NT2/D1 (cell line): ENCODE results near the gene TEX22.

Experiments used
- DNase-seq: peaks from one replicate; pipeline ENCODE4 v3.0.0-alpha.2; 2011; ENCODE audit warnings: low read depth, low spot score
- H3K27me3 ChIP-seq: 2 replicates; pipeline ENCODE4 v1.6.0; 2011; ENCODE audit warnings: mild to moderate bottlenecking; ENCODE audit not compliant: insufficient read length, insufficient read depth
- H3K36me3 ChIP-seq: 2 replicates; pipeline ENCODE4 v1.6.1; 2011; ENCODE audit warnings: mild to moderate bottlenecking, low read length, mixed read lengths; ENCODE audit not compliant: insufficient read depth, insufficient read length
- H3K4me1 ChIP-seq: 2 replicates; pipeline ENCODE4 v1.5.1; 2011; ENCODE audit not compliant: insufficient read depth, insufficient read length
- H3K4me3 ChIP-seq: 2 replicates; pipeline ENCODE4 v1.5.1; 2011; ENCODE audit warnings: low read depth; ENCODE audit not compliant: insufficient read length
- H3K9ac ChIP-seq: 2 replicates; pipeline ENCODE4 v1.6.0; 2011; ENCODE audit warnings: low read depth; ENCODE audit not compliant: insufficient read length
- H3K9me3 ChIP-seq: 2 replicates; pipeline ENCODE4 v1.5.1; 2011; ENCODE audit warnings: mild to moderate bottlenecking, low read length; ENCODE audit not compliant: insufficient read depth
- SUZ12 ChIP-seq: IDR thresholded peaks from 2 replicates; pipeline ENCODE4 v1.6.1; 2011; ENCODE audit not compliant: insufficient read length, insufficient read depth; ENCODE audit errors: extremely low read depth
- YY1 ChIP-seq: IDR thresholded peaks from 2 replicates; pipeline ENCODE4 v1.6.1; 2011; ENCODE audit not compliant: insufficient read length, insufficient read depth
- ZNF274 ChIP-seq: IDR thresholded peaks from 2 replicates; pipeline ENCODE4 v1.6.1; 2011; ENCODE audit warnings: mild to moderate bottlenecking, low read depth, low read length

The TEX22 gene

GRCh38 chr14:105440554-105440900 is 42.2 kb downstream of the TEX22 start:
- Histone ChIP-seq H3K4me3 (no peak overlapping the region), H3K9me3 (no peaks in the 10 kb centered on the region), H3K4me1 (no peaks in the 10 kb centered on the region), H3K27me3 (no peaks in the 10 kb centered on the region), H3K9ac (no peak overlapping the region), H3K36me3 (peaks cover 76% of the 10 kb centered on the region)
- TF ChIP-seq YY1 = no peak
- no peak for TF ChIP-seq SUZ12
- no peak for TF ChIP-seq ZNF274
- DNase-seq = no peak

DNA sequence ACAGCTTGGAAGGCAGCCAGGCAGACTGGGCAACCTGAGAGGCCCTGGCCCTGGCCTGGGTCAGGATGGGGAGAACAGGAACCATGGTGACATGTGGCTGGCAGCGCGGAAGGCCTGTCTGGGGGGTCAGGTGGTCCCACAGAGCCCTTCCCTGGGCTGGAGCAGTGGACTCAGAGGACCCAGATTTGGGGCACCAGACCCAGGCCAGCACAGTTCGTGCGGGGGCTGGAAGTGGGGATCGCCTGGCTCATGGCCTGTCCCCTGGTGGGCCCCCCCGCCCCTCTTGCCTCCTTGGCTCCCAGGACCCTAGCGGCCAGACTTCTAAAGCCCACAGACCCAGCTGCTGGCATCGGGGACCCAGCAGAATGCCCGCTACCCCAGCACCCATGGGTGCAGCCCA is 42.7 kb downstream of the TEX22 start:
- H3K27me3 ChIP-seq = no peaks in the 10 kb centered on the region
- no peaks in the 10 kb centered on the region for H3K9me3 ChIP-seq
- peaks cover 77% of the 10 kb centered on the region for H3K36me3 ChIP-seq
- H3K4me1 ChIP-seq = no peaks in the 10 kb centered on the region
- no peak for TF ChIP-seq SUZ12
- no peak overlapping the region for H3K4me3 ChIP-seq
- DNase-seq = no peak
- no peak overlapping the region for H3K9ac ChIP-seq

DNA sequence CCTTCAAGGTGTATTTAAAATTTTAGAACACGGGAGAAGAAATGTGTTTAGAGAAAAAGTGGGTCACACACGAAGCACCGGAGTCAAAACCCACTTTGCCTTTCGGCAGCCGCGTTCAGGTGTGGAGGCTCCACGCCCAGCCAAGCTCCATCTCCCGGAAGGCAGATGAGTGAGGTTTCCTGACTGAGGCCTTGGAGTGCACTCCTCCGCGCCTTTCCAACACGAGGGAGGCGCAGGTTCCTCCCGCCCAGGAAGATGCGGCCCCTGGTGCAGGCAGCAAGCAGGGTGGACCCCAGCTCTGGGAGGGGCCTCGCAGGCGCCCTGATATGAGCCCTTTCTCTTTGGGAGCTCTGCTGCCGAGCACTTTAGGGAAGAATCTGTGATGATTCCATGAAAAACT is 43.8 kb downstream of the TEX22 start:
- peaks cover 76% of the 10 kb centered on the region for H3K36me3 ChIP-seq
- no peak overlapping the region for H3K9ac ChIP-seq
- no peak overlapping the region for H3K4me3 ChIP-seq
- no peak for DNase-seq
- TF ChIP-seq SUZ12 = no peak
- TF ChIP-seq ZNF274 = no peak
- no peak for TF ChIP-seq YY1
- H3K4me1 ChIP-seq = peaks cover 3% of the 10 kb centered on the region
- H3K27me3 ChIP-seq = no peaks in the 10 kb centered on the region
- H3K9me3 ChIP-seq = no peaks in the 10 kb centered on the region

DNA sequence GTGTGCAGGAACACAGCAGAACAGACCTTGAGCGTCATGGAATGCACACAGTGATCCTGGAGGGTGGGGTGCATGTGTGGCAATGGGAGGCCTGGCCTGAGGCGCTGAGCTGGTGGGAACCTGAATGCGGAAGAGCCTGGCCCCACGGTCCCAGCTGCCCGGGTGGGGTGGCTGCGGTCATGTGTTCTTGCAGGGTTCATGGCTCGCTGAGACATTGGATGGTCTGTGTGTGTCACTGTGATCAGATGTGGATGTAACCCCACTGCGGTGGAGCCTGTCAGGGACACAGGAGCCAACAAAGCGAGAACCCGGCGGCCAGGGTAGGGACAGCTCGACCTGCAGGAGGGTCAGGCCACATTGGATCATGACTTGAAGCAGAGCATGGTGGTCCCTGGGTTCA is 44.5 kb downstream of the TEX22 start:
- H3K27me3 ChIP-seq = no peaks in the 10 kb centered on the region
- no peak for TF ChIP-seq ZNF274
- TF ChIP-seq SUZ12 = no peak
- no peak for TF ChIP-seq YY1

GRCh38 chr14:105444859-105445258 is 46.5 kb downstream of the TEX22 start:
- Histone ChIP-seq H3K27me3 (no peaks in the 10 kb centered on the region), H3K36me3 (peaks cover 67% of the 10 kb centered on the region), H3K9me3 (no peaks in the 10 kb centered on the region), H3K4me1 (peaks cover 7% of the 10 kb centered on the region), H3K9ac (no peak overlapping the region), H3K4me3 (no peak overlapping the region)
- no peak for DNase-seq
- TF ChIP-seq YY1 = no peak
- no peak for TF ChIP-seq ZNF274
- no peak for TF ChIP-seq SUZ12

More for the DNA sequence above, 44.5 kb downstream of the TEX22 start:
- DNase-seq = no peak
- no peak overlapping the region for H3K4me3 ChIP-seq
- no peak overlapping the region for H3K9ac ChIP-seq
- H3K36me3 ChIP-seq = peaks cover 71% of the 10 kb centered on the region
- H3K9me3 ChIP-seq = no peaks in the 10 kb centered on the region
- peaks cover 6% of the 10 kb centered on the region for H3K4me1 ChIP-seq

DNA sequence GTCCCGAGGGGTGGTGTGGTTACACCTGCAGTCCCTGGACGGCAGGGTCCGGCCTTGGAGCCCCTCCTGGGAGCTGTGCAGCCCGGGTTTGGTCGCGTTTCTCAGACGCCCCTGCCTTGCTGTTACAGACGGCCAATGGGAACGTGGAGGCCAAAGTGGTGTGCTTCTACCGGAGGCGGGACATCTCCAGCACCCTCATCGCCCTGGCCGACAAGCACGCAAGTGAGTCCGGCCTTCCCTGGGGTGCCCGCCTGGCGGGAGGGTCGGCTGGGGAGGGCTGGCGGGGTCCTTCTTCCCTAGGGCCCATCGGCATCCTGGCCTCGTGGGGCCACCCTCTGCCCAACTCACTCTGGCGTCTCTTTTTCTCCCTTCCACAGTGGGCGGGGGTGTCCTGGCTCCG is 47.0 kb downstream of the TEX22 start:
- DNase-seq = no peak
- Histone ChIP-seq H3K9me3 (no peaks in the 10 kb centered on the region), H3K9ac (no peak overlapping the region), H3K4me1 (peaks cover 7% of the 10 kb centered on the region), H3K4me3 (no peak overlapping the region), H3K27me3 (no peaks in the 10 kb centered on the region), H3K36me3 (peaks cover 67% of the 10 kb centered on the region)
- no peak for TF ChIP-seq SUZ12
- TF ChIP-seq YY1 = no peak
- no peak for TF ChIP-seq ZNF274

DNA sequence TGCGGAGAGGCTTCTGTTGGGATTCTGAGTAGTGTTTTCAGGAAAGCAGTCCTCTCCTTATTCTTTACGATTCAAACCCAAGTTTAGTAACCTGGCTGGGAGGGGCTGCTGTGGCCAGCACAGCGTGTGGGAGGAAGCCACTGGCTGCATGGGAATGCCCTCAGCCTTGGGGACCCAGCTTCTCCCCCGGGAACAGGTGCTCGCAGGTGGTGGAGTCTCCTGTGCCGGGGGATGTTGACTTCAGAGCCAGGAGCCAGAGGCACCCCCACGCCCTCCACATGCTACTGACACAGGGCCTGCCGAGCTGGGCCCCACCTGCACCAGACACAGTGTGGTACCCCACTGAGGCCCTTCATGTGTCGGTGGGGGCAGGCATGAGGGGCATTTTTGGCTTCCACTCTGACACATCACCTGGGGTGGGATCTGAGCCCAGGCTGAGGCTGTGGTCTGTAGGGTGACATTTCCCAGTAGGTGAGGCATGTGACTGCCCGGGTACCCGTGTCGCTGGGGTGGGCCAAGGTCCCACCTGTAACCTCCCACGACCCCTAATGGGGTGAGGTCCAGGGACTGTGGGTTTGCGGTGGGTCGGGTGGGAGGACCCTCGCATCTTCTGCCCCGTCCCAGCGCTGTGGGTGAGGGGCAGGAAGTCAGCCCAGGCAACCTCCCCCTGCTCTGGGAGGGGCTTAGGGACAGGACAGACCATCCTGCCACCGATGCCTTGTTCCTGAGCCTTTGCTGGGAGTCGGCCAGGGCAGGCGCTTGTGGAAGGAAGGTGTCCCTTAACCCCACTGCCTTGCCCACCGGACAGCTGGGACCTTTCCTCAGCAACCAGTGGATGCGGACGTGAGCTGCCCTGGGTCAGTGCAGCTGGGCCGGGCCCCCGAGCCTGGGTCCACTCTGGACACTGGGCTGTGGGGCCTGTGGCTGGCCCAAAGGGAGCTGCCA is 47.8 kb downstream of the TEX22 start:
- no peak for DNase-seq
- H3K4me1 ChIP-seq = peaks cover 7% of the 10 kb centered on the region
- peaks cover 67% of the 10 kb centered on the region for H3K36me3 ChIP-seq
- no peak overlapping the region for H3K4me3 ChIP-seq
- H3K27me3 ChIP-seq = no peaks in the 10 kb centered on the region
- H3K9me3 ChIP-seq = no peaks in the 10 kb centered on the region
- no peak for TF ChIP-seq YY1
- no peak for TF ChIP-seq ZNF274
- no peak for TF ChIP-seq SUZ12
- H3K9ac ChIP-seq = no peak overlapping the region
